ENCODE measurements around the gene C19orf85.

- TF ChIP-seq, protein P1, sequence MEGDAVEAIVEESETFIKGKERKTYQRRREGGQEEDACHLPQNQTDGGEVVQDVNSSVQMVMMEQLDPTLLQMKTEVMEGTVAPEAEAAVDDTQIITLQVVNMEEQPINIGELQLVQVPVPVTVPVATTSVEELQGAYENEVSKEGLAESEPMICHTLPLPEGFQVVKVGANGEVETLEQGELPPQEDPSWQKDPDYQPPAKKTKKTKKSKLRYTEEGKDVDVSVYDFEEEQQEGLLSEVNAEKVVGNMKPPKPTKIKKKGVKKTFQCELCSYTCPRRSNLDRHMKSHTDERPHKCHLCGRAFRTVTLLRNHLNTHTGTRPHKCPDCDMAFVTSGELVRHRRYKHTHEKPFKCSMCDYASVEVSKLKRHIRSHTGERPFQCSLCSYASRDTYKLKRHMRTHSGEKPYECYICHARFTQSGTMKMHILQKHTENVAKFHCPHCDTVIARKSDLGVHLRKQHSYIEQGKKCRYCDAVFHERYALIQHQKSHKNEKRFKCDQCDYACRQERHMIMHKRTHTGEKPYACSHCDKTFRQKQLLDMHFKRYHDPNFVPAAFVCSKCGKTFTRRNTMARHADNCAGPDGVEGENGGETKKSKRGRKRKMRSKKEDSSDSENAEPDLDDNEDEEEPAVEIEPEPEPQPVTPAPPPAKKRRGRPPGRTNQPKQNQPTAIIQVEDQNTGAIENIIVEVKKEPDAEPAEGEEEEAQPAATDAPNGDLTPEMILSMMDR (IDR thresholded peaks at IDR 0.05): no peak
- no peak for TF ChIP-seq EP300 (IDR thresholded peaks at IDR 0.05)
Measured at GRCh38 chr19:55432241-55432959, 32.2 kb downstream of the C19orf85 start.

All from ovary (tissue), 3 donors.